Stimulated activated CD8-positive, alpha-beta memory T cell treated with anti-CD3 and anti-CD28 coated beads, Interleukin-7, amount 100 ng/mL, for 24 hours (primary cell): Measurements from ENCODE around the gene SANBR.
"Not testable (repeated sequence)": the region's sequence is repeated elsewhere in the genome, so short reads cannot be mapped to it uniquely, and the experiment has no call there.

Source experiments
- DNase-seq: peaks from one replicate; pipeline ENCODE4 v3.0.0-alpha.2; 2020; ENCODE audit warnings: low read depth

The SANBR gene

GRCh38 chr2:61065714-61066709 lies at the start of gene SANBR:
Gene SANBR (plus strand): TSS chr2:61065871. CDS start chr2:61070351, 4,480 bp downstream.
- peak; percentile 52 for DNase-seq

GRCh38 chr2:61015976-61016375 lies 49.7 kb upstream of the SANBR start:
- no peak for DNase-seq

DNA sequence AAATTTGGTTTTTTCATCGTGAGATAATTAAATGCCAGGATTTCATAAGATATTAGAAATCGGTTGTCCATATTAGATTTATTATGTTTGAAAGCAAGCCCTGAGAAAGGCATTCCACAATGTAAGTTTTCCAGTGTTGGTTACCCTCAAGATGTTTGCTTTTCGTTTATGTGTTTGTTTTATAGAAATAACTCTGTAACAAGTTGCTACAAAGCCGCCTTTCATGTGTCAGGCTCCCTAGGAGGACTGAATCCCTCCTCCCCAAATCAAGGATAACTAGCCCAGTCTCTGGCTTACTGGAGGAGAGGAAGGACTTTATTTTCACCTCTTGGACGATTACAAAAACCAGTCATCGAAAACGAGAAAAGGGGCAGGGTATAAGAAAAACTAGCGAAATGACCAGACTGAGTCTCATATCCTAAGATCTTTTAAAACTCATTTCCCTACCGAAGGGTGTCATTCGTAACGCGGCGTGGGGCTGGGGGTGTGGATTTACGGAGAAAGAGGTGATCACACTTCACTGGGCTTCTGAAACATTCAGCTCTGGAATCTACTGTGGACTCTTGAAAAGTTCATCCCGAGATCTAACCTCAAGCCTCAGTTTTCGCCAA lies 49.2 kb upstream of the SANBR start:
- DNase-seq, result no peak

GRCh38 chr2:61017003-61017555 lies 48.6 kb upstream of the SANBR start:
- peak; percentile 41 for DNase-seq

DNA sequence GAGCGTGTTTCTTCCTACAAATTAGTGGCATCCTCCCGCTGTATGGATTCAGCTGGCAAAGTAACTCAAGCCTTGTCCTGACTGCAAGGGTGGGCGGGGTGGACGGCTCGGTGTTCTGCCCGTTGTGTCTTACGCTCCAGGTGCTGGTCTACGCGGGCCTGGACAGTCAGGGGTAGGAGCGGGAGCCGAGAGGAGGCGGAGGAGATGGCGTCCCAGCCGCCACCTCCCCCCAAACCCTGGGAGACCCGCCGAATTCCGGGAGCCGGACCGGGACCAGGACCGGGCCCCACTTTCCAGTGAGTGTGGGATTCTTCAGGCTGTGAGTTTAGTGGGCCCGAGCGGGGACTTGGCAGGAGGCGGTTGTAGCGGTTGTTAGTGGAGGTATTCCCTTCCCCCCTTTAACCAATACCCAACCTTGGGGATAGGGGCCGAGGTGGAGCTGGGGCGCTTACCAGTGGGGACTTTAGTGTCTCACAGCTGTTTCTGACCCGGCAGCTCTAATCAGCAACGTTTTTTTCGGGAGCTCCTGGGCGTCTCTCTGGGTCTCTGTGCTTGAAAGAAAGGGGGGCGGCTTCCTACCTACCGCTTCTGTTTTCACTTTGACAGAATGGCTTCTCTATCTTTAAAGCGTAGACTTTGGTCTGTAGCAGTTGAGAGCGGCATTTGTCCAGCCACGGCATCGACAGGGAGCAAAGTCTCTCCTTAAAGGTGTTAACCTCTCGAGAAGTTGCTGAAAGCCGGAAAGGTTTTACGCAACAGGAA lies 47.9 kb upstream of the SANBR start, which contains the start of the genes PEX13 and PUS10:
TSS of gene PEX13 (plus strand) at position 165 of the 762 bp plus-strand sequence. CDS start at position 205, 40 bp downstream.
TSS of gene PUS10 (minus strand) at position 700 of the 762 bp plus-strand sequence. CDS start 6,365 bp downstream, outside the sequence.
- peak; percentile 39 for DNase-seq

DNA sequence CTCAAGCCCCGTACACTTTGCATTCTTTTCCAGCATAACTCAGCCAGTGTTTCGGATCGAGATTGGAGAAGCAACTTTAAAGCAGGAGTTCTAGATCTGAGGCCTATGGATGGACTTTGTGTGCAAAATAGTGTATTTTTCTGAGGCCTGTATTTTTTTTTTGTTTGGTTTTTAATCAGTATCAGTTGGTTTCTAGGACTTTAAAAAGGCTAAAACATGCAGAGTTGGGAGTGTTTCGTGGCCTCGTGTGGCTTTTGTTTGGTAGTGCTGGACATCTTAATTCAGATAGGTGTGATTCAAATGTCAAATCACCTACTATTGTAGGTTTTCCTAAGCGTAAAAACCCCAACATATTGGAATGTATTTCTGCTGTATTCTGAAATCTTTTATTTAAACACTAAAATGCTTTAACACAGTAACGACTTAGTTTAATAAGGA lies 47.3 kb upstream of the SANBR start:
- no peak for DNase-seq

- DNase-seq, result no peak
These were observed 46.9 kb upstream of the SANBR start for GRCh38 chr2:61018798-61019197.

- DNase-seq, result no peak
These were observed 44.4 kb upstream of the SANBR start for GRCh38 chr2:61021228-61021660.

- DNase-seq, result no peak
These were observed 42.0 kb upstream of the SANBR start for GRCh38 chr2:61023670-61024069.

- DNase-seq, result no peak
These were observed 36.1 kb upstream of the SANBR start for GRCh38 chr2:61029533-61029932.

- not testable (repeated sequence) for DNase-seq
These were observed 31.1 kb upstream of the SANBR start for GRCh38 chr2:61034592-61034991.

DNA sequence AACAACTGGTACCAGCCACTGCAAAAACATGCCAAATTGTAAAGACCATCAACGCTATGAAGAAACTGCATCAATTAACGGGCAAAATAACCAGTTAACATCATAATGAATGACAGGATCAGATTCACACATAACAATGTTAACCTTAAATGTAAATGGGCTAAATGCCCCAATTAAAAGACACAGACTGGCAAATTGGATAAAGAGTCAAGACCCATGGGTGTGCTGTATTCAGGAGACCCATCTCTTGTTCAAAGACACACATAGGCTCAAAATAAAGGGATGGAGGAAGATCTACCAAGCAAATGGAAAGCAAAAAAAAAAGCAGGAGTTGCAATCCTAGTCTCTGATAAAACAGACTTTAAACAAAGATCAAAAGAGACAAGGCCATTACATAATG lies 29.0 kb upstream of the SANBR start:
- not testable (repeated sequence) for DNase-seq

GRCh38 chr2:61042807-61043206 lies 22.9 kb upstream of the SANBR start:
- no peak for DNase-seq

- DNase-seq, result no peak
These were observed 21.0 kb upstream of the SANBR start for GRCh38 chr2:61044636-61045035.

DNA sequence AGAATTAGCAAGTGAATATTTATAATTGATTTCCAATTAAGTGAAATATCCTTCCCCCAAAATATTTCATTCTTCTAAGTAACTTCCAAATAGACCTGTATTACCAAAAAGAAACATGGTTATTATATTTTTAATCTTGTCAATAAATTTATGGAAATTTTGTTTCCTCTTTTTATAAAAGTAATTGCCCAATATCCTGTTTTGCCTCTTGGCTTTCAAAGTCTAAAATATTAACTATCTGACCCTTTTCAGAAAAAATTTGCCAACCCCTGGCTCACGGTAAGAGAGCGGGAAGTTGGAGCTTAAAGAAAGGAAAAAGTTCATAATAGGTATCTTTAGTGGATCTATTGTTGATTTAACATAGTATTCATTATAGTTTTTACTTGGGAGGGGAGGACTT lies 20.4 kb upstream of the SANBR start:
- DNase-seq, result no peak

GRCh38 chr2:61045999-61046398 lies 19.7 kb upstream of the SANBR start:
- no peak for DNase-seq

- no peak for DNase-seq
These were observed 10.1 kb upstream of the SANBR start for GRCh38 chr2:61055557-61055956.

- no peak for DNase-seq
These were observed 8.1 kb upstream of the SANBR start for GRCh38 chr2:61057562-61057961.

- DNase-seq, result no peak
These were observed 6.3 kb upstream of the SANBR start for GRCh38 chr2:61059382-61059781.

GRCh38 chr2:61074100-61074499 lies 8.4 kb downstream of the SANBR start:
- no peak for DNase-seq

DNA sequence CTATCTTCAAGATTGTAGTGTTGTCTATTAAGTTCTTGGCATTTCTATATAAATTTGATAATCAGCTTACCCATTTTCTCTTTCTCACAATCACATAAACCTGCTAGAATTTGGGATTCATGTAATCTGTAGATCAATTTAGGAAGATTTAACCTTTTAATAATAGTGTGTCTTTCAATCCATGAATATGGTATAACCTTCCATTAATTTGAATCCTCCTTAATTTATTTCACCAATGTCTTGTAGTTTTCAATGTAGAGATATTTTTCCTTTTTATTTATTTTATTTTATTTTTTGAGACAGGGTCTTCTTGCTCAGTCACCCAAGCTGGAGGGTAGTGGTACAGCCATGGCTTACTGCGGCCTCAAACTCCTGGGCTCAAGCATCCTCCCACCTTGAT lies 20.2 kb downstream of the SANBR start:
- DNase-seq, result no peak

DNA sequence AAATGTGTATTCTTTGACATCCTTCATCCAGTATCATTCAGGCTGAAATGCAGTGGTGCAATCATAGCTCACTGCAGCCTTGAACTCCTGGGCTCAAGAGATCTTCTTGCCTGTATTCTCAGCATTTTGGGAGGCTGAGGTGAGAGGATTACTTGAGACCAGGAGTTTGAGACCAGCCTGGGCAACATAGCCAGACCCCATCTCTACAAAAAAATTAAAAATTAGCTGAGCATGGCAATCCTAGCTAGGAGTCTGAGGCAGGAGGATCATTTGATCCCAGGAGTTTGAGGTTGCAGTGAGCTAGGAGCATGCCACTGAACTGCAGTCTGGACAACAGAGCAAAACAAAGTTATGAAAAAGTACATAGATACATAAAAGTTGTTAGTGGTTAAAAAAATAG lies 24.1 kb downstream of the SANBR start:
- DNase-seq, result no peak
